Stomach (tissue), 9 donors: Measurements from ENCODE around the gene FOXI1. TPM values are rescaled to one million over a fixed set of nuclear protein-coding genes. Genes with fewer than 3 reads are reported as not detected.

ENCODE experiments used
- DNase-seq, 2 donors: peaks; one replicate each; pipeline versions ENCODE4 v3.0.0 to v3.0.0-alpha.2; 2013 to 2019
- H3K27ac ChIP-seq, 5 donors: fragments of 200-600 bp in 4 of 5; sonication (generic) in 4 of 5; one replicate each; pipeline ENCODE4 v1.5.1; 2013 to 2019; ENCODE audit warnings: mild to moderate bottlenecking in 1 of 5, moderate library complexity in 1 of 5
- H3K27me3 ChIP-seq, 3 donors: fragments of 200-600 bp; sonication (generic); one replicate each; pipeline ENCODE4 v1.5.1; 2017 to 2019; ENCODE audit warnings: mixed run types in 1 of 3
- H3K36me3 ChIP-seq, 4 donors: fragments of 200-600 bp; sonication (generic); 1 replicate in 3 of 4; 2 replicates in 1 of 4; pipeline ENCODE4 v1.5.1; 2016 to 2019
- H3K4me1 ChIP-seq, 4 donors: fragments of 200-600 bp; sonication (generic); one replicate each; pipeline ENCODE4 v1.5.1; 2016 to 2019
- H3K4me3 ChIP-seq, 4 donors: fragments of 200-600 bp; sonication (generic) in 3 of 4; one replicate each; pipeline ENCODE4 v1.5.1; 2016 to 2019; ENCODE audit warnings: mild to moderate bottlenecking in 1 of 4
- H3K9me3 ChIP-seq, 4 donors: fragments of 200-600 bp; sonication (generic); one replicate each; pipeline ENCODE4 v1.5.1; 2016 to 2019
- CTCF ChIP-seq, 7 experiments: fragments of 450-650 bp in 4 of 7; fragments of 200-600 bp in 3 of 7; sonication (generic) in 3 of 7; IDR thresholded peaks; one replicate each; pipeline ENCODE4 v1.5.1; 2016 to 2019; ENCODE audit warnings: antibody characterized with exemption in 7 of 7, control low read depth in 2 of 7, mild to moderate bottlenecking in 1 of 7
- EP300 ChIP-seq: sonication (generic); formaldehyde crosslinking; IDR thresholded peaks from one replicate; pipeline ENCODE4 v1.6.1; 2017; ENCODE audit warnings: antibody characterized with exemption
- POLR2A ChIP-seq, 4 donors: fragments of 450-650 bp; IDR thresholded peaks; one replicate each; pipeline ENCODE4 v1.6.1; 2016; ENCODE audit warnings: antibody characterized with exemption in 4 of 4, control low read depth in 2 of 4, mild to moderate bottlenecking in 1 of 4, moderate library complexity in 1 of 4
- POLR2AphosphoS5 ChIP-seq, 3 donors: sonication (generic); formaldehyde crosslinking; IDR thresholded peaks; one replicate each; pipeline ENCODE4 v1.6.1; 2016; ENCODE audit warnings: antibody characterized with exemption in 3 of 3
- WGBS, 5 donors: extraction: QIAGEN DNeasy Blood & Tissue Kit in 3 of 5; methylation state at CpG; one replicate each; pipeline versions ENCODE4 v1.1.5 to v1.1.7; 2013 to 2018; 5-methylcytosine and 5-hydroxymethylcytosine counted together
- intact Hi-C: fragments of 100-400 bp; cut with DNase I; formaldehyde crosslinking; loops from one replicate; pipeline ENCODE4 v1.15.1; 2023; ENCODE audit warnings: low total_unique reads
- polyA plus RNA-seq, 3 donors: library from polyadenylated mRNA; stranded (reverse); fragments of 200-250 nt; gene quantifications; one replicate each; pipeline ENCODE4 v1.2.3, GENCODE V29; 2013
- total RNA-seq, 5 donors: library from RNA; depleted of rRNA; stranded (reverse); fragments of >200 nt; gene quantifications; one replicate each; pipeline versions ENCODE4 v1.1.0 to v1.2.3, GENCODE V29; 2014 to 2016
- donor health status: healthy with polysubstance abuse.
- donor health status: Bipolar disorder and iron deficiency.
- donor health status: healthy.

FOXI1 gene
- total and polyA plus RNA-seq, 8 donors, result 0.18 TPM; not detected in 7

DNA sequence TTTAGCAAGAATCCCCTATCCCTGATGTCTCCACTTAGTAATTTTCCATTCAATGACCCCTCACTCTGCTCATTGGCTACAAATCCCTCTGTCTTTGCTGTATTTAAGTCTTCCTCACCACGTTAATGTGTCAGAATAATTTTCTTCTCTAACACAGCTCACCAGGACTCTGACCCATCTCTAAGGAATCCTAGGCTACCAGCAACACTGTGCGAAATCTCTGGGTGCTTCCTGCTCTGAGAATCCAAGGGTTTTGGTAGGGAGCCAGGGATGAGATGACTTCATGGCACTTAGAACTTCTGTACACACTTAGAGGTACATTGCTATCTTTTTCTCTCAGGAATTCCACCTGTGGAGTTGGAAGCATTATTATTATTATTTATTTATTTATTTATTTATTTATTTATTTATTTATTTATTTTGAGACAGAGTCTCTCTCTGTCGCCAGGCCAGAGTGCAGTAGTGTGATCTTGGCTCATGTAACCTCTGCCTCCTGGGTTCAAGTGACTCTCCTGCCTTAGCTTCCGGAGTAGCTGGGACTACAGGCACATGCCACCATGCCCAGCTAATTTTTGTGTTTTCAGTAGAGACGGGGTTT is 53.5 kb downstream of the FOXI1 start:
- intact Hi-C loops, result no loop called here
- Histone ChIP-seq H3K9me3 (no peaks in the 10 kb centered on the region), H3K4me3 (no peak overlapping the region), H3K27ac (no peak overlapping the region), H3K27me3 (no peaks in the 10 kb centered on the region), H3K36me3 (no peaks in the 10 kb centered on the region), H3K4me1 (no peaks in the 10 kb centered on the region)
- no peak for DNase-seq
- TF ChIP-seq CTCF (IDR thresholded peaks at IDR 0.05) (no peak), POLR2A (IDR thresholded peaks at IDR 0.05) (no peak), POLR2AphosphoS5 (IDR thresholded peaks at IDR 0.05) (no peak), EP300 (no peak)
- 69 to 84% (median 79%) methylated on average over 5 of the region's 5 CpGs for WGBS, 5 donors

Other genes starting within 250 kb of the FOXI1 start
- gene INSYN2B, start 125.4 kb upstream of the FOXI1 start, total RNA-seq, result under 1 TPM in 1 of 5 donors, not detected in 4; 0.18 TPM
- gene INSYN2B, start 125.4 kb upstream of the FOXI1 start, polyA plus RNA-seq, result under 1 TPM in 1 of 3 donors, not detected in 2; 0.19 TPM
- gene C5orf58, start 127.1 kb downstream of the FOXI1 start, total RNA-seq, result under 1 TPM in 1 of 5 donors, not detected in 4; 0.43 TPM
- 1 to 10 TPM in 1 of 3 donors, not detected in 2; 4.6 TPM for gene C5orf58, start 127.1 kb downstream of the FOXI1 start, polyA plus RNA-seq
- 10 to 100 TPM in 4 of 5 donors, under 1 TPM in 1; 0.58 to 69.4 (median 27.1) TPM for gene LCP2, start 191.9 kb downstream of the FOXI1 start, total RNA-seq
- gene LCP2, start 191.9 kb downstream of the FOXI1 start, polyA plus RNA-seq, result 10 to 100 TPM in 2 of 3 donors, 1 to 10 TPM in 1; 3.2 to 16.2 (median 15.4) TPM